IPS-18c (cell line): ENCODE measurements around the gene HPCAL1.
"Not testable (repeated sequence)": the region's sequence is repeated elsewhere in the genome, so short reads cannot be mapped to it uniquely, and the experiment has no call there.

Experiments
- H3K4me3 ChIP-seq: 2 replicates; pipeline ENCODE4 v1.7.0; 2013; ENCODE audit warnings: low read depth, mild to moderate bottlenecking, low read length, moderate library complexity; ENCODE audit not compliant: insufficient read depth
- H3K9me3 ChIP-seq: one replicate; pipeline ENCODE4 v1.6.1; 2013; ENCODE audit warnings: mild to moderate bottlenecking, low read length, moderate library complexity; ENCODE audit not compliant: control insufficient read depth, insufficient read depth

HPCAL1 gene

DNA sequence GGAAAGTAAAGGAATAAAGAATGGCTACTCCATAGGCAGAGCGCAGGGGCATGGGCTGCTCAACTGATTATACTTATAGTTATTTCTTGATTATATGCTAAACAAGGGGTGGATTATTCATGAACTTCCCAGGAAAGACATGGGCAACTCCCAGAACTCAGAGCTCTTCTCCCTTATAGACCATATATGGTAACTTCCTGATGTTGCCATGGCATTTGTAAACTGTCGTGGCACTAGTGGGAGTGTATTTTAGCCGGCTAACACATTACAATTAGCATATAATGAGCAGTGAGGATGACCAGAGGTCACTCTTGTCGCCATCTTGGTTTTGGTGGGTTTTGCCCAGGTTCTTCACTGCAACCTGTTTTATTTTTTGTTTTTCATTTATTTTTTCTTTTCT, 7.1 kb upstream of the HPCAL1 start:
- not testable (repeated sequence) for H3K9me3 ChIP-seq, H3K4me3 ChIP-seq

DNA sequence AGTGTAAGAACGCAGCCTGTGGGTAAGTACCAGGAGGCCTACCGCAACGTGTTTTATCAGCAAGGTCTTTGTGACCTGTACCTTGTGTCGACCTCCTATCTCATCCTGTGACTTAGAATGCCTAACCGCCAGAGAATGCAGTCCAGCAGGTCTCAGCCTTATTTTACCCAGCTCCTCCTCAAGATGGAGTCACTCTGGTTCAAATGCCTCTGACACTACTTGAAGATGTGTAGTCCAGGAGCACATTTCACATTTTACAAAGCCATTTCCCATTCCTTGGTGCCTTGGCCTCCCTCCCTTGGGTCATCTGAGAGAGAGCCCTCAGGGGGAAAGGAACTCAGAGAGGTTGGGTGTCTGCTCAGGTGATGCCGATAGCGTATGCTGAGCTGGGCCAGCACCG, 6.6 kb upstream of the HPCAL1 start:
- no peaks in the 10 kb centered on the region for H3K9me3 ChIP-seq
- H3K4me3 ChIP-seq: no peak overlapping the region

GRCh38 chr2:10297191-10297830, 5.4 kb upstream of the HPCAL1 start:
- Histone ChIP-seq H3K9me3 (no peaks in the 10 kb centered on the region), H3K4me3 (no peak overlapping the region)

DNA sequence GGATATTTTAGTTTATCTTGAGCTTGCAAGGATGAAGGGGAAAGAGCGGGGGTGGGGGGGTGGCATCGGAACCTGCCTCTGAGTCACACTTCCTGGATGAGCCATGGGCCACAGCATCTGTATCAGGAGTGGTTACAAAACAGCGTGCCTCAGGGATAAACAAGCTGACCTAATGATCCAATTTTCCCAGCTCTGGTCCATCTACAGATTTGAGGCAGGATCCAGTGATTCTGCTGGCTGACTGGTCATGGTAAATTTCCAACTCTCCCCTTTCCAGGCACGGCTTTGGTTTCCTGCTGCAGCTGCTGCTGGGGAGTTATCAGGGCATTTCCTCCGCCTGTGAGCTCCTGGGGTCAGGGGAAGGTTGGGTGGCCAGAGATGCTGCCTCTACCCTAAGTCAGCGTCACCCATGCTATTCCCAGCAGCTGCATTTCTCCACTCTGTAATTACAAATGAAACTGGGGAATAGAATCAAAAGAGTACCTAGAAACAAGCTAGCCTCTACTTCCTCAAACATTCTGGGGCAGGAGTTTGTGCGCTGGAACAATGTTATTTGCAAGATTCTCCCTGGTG, 4.7 kb upstream of the HPCAL1 start:
- Histone ChIP-seq H3K9me3 (no peaks in the 10 kb centered on the region), H3K4me3 (no peak overlapping the region)

DNA sequence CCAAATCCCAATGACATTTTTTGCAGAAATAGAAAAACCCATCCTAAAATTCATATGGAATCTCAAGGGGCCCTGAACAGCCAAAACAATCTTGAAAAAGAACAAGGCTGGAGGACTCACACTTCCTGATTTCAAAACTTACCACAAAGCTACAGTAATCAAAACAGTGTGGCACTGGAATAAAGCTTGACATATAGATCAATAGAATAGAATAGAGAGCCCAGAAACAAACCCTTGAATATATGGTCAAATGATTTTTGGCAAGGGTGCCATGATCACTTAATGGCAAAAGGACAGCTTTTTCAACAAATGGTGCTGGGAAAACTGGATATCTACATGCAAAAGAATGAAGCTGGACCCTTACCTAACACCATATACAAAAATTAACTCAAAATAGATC, 3.9 kb upstream of the HPCAL1 start:
- H3K9me3 ChIP-seq, H3K4me3 ChIP-seq: not testable (repeated sequence)

GRCh38 chr2:10300328-10300920, 2.3 kb upstream of the HPCAL1 start:
- no peaks in the 10 kb centered on the region for H3K9me3 ChIP-seq
- no peak overlapping the region for H3K4me3 ChIP-seq

GRCh38 chr2:10300997-10301940, 1.4 kb upstream of the HPCAL1 start:
- H3K4me3 ChIP-seq: no peak overlapping the region
- no peaks in the 10 kb centered on the region for H3K9me3 ChIP-seq

GRCh38 chr2:10301941-10302478, 694 bp upstream of the HPCAL1 start:
- Histone ChIP-seq H3K4me3 (peak overlapping the region; percentile 46), H3K9me3 (no peaks in the 10 kb centered on the region)

DNA sequence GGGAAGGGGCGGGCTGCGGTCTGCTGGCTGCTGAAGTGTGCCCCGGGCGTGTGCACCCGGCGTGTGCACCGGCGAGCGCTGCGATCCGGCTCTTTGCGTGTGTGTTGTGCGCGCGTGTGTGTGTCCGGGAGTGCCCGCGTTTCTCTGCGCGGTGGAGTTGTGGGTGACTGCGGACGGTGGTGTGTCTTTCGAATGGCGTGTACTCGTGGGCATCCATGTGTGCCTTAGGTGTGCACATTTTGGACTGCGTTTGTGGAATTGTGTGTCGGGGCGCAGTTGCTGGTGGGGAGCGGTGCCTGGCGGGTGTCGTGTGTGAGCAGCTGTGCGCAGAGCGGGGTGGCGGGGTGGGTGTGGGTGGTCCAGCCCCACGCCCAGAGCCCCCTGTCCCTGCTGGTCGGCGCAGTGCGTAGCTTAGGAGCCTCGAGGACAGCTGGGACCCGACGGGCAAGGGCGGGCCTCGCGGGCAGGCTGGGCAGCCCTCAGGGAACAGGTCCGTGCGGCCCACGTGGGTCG, 533 bp downstream of the HPCAL1 start:
- Histone ChIP-seq H3K4me3 (peak overlapping the region; percentile 78), H3K9me3 (no peaks in the 10 kb centered on the region)

- no peaks in the 10 kb centered on the region for H3K9me3 ChIP-seq
- peak overlapping the region; percentile 78 for H3K4me3 ChIP-seq
Measured at GRCh38 chr2:10303694-10304378, 1.1 kb downstream of the HPCAL1 start.

- H3K4me3 ChIP-seq: peak overlapping the region; percentile 78
- H3K9me3 ChIP-seq: no peaks in the 10 kb centered on the region
Measured at GRCh38 chr2:10304458-10305253, 2.0 kb downstream of the HPCAL1 start.

GRCh38 chr2:10305254-10305635, 2.5 kb downstream of the HPCAL1 start:
- no peaks in the 10 kb centered on the region for H3K9me3 ChIP-seq
- no peak overlapping the region for H3K4me3 ChIP-seq

GRCh38 chr2:10305715-10306114, 3.0 kb downstream of the HPCAL1 start:
- Histone ChIP-seq H3K4me3 (no peak overlapping the region), H3K9me3 (no peaks in the 10 kb centered on the region)

- no peaks in the 10 kb centered on the region for H3K9me3 ChIP-seq
Measured at GRCh38 chr2:10306901-10307463, 4.3 kb downstream of the HPCAL1 start.

DNA sequence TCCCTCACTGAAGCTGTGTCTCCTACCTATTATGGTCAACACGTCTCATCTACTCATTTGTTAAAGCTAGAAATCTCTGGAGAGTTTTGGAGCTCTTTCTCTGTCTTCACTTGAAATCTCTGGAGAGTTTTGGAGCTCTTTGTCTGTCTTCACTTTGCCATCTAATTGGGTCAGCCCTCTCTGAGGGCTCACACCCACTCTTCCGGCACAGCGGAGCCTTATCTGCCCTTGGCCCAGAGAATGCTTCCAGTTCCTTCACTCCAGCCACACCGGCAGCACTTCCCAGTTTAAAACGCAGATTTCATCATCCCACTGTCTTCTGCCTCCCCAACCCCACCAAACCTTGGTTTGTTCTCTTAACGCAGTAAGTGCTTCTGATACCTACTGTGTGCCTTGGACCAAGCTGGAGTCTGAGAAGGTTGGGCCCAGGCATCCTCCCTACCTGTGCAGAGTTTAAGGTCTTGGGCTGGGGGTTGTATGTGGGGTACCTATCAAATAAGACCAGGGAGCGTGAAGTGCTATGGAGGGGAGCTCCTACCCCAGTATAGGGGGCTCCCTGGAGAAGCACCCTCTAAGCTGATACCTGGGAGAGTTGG, 5.0 kb downstream of the HPCAL1 start:
- Histone ChIP-seq H3K9me3 (no peaks in the 10 kb centered on the region), H3K4me3 (no peak overlapping the region)

More at GRCh38 chr2:10306901-10307463, 4.3 kb downstream of the HPCAL1 start:
- no peak overlapping the region for H3K4me3 ChIP-seq
